HG03378 (cell line): ENCODE results near the gene SNCAIP.
"Not testable (repeated sequence)": the region's sequence is repeated elsewhere in the genome, so short reads cannot be mapped to it uniquely, and the experiment has no call there.

ENCODE experiments used
- ATAC-seq: cut with Tn5 transposase; IDR thresholded peaks from one replicate; pipeline ENCODE4 v1.9.1; 2021; ENCODE audit warnings: mild to moderate bottlenecking, moderate library complexity; ENCODE audit not compliant: unreplicated experiment

The SNCAIP gene

GRCh38 chr5:122457178-122457826 is 145.3 kb downstream of the SNCAIP start:
- no peak for ATAC-seq

- ATAC-seq = peak; percentile 71
These were observed 146.3 kb downstream of the SNCAIP start for GRCh38 chr5:122458278-122458872.

DNA sequence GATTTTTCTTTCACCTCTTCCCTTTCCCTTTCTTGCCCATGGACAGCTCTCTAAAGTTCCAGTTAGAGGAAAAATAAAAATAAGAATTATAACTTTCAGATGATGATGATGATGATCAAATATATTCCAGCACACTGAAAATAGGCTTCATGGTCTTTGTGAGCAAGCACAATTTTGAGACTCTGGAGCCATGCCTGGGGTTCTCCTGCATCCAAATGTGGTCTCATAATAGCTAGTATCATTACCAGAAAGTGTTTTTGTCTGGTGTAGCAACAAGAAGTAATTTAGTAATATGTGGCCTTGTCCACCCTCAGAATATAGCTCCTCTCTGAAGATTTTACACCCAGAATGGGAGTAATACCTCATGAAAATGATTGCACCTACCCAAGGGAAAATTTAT is 150.4 kb downstream of the SNCAIP start:
- no peak for ATAC-seq

DNA sequence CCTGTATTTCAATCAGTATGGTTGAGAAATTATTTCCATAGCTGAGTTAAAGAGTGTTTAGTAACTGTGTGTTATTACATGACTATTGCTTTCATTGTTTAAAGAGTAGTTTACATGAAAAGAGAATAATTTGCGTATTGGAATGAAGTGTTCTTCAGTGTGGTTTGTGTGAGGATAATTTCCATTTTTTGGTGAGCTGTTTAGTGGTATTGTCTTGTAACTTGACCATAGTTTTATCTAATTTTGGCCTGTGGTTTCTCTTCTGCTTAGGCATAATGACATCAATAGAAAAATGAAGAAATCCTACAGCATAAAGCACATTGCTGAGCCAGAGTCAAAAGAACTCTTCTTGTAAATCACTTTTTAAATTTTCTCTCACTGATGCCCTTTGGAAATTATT is 151.2 kb downstream of the SNCAIP start:
- ATAC-seq = no peak

GRCh38 chr5:122464191-122464590 is 152.2 kb downstream of the SNCAIP start:
- no peak for ATAC-seq

DNA sequence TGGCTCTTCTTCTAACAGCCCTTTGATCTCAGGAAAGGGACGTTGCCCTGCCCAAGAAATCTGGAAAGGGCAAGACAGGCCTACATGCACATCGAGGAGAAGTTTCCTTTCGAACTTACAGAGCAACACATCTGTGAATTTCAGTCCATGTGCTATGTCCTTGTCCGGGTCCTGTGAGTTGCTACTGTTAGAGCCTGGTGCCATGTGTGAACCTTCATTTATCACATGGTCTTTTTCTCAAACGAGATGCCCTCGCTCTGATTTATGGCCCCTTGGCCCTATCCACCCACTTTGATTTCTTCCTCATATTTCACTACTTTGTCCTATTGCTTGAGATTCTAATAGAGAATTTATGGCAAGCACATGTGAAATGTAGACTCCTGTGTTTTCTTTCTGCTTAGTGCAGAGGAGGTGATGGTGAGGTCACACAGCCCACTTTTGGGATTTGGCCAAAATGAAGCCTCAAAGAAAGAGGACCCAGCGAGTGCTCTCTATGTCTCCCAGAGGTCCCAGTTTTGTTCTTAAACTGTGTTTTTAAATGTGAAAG is 153.1 kb downstream of the SNCAIP start:
- ATAC-seq = no peak

DNA sequence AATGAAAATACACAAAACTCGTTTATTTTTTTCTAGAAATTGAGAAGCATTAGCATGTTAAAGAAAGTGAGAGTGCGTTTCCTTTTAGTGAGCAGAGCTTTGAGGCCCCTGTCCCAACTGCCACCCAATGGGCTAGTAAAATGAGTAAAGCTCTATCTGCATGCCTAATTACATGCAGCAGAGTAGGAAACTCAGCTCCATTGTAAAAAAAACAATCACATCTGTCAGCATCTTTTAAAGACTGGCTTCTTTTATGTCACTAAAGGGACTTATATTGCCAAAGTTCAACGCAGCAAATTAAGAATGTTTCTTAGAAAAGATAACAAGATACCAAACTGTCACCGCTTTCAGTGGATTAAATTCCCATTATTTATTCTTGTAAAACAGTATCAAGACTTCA is 154.0 kb downstream of the SNCAIP start:
- no peak for ATAC-seq

DNA sequence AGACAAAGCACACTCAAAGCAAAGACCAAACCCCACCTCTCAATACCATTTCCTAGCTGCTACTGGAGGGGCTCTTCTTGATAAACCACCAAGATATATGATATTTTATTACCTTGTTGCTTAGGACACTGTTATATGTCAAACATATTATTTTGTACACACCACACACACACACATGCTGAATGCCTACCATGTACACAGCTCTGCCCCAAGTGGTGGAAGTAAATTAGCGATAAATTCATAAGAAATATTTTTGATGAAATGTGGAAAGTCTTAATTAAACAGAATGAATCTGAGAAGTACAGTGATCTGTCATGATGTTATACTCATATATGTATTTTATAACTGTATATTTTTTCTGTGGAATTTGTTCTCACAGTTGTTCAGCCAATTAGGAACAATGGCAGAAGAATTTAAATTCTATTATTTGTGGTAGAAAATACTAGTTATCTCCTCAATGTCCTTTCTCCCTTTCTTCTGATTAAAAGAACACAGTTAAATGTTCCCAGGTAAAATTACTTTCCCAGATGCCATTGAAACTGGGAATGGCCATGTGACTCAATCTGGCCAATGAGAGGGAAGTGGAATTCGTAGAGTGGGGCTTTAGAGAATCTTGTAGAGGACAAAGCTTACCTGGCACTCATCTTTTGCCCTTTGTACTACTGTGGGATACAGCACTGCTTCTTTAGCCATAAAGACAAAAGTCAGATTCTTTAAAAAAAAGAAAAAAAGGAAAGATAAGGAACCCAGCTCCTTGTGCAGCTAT is 156.5 kb downstream of the SNCAIP start:
- ATAC-seq = no peak

DNA sequence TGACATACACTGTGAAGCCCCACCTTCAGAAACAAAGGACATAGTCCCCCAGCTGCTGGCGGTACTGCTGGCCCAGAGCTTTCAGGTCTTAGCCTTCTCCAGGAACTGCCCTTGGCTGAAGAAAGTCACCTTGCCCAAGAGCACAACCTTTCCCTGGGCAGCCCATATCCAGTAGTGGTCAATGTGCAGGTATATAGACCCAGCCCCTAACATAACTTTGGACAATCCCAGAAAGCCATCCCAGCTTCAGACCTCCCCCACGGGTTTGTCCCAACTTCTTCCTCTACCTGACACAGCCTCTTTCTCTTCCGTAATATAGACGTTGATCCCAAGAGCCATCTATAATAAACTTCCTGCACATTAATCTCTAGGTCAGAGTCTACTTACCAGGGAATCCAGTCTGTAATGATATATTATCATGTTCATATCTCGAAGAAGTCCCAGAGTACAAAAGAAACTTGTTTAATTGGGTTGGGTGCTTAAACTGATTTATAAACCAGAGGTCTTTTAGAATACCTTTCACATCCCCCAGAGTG is 157.4 kb downstream of the SNCAIP start:
- no peak for ATAC-seq

DNA sequence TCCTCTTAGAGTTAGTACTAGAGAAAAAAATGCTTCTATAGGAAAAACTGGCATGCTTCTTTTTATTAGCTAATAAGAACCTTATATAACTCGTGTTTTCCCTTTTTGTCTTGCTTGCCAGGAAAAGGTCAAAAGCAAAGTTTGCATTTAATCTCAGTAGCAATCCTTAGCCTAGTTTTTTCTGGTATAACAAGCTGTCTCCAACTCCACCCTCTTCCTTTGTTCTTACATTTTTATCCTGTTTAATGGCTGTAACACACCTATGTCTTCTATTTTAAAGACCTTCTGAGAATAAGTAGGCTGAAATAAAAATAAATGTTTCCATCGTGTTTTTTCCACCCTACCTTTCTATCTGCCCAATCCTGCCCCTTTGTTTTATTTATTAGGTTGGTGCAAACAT is 158.3 kb downstream of the SNCAIP start:
- ATAC-seq = no peak

DNA sequence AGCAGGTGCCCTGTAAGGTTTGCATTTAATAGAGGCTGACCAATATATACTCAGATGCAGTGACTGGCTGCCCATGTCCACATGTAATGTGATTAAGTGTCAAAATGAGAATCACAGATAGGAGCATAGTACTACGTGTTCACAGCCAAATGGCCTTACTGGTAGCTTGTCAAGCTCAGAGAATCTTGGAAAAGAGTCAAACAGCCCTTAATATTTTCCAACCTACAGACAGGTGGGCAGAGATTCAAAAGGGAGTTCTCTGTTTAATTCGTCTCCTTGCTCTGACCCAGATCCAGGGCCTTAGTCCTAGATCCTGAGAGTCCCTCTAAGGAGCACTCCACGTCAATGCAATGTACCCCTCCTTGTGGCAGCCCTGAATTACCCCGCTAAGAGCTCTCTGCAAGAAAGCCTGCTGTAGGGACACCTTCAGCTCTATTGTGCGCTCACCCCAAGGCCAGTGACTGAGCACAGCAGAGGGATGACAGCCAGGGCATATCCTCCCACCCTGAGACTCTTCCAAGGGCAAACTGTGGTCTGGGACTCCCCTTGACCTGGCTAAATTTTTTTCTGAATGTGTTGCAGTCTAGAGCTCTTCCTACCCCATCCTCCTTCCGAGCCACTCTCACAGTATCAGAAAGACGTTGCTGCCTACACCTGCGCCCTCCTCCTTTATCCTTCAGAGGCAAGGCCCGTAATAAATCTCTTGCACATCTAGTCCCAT is 159.2 kb downstream of the SNCAIP start:
- ATAC-seq = no peak

DNA sequence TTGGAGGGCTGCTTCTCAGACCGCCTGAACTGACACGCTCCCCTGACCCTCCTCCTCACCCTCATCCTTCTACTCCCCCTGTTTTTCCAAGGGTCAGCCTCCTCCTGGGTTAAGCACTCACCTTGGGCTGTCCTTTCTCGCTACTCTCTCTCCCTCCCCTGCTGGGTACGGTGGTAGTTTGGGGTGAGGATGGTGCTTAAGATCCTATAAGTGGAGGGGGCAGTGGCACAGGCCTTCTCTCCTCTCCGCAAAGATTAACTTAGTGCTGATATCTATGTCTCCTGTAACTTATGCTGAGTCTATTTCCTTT is 159.7 kb downstream of the SNCAIP start:
- no peak for ATAC-seq

GRCh38 chr5:122473138-122473843 is 161.3 kb downstream of the SNCAIP start:
- no peak for ATAC-seq

DNA sequence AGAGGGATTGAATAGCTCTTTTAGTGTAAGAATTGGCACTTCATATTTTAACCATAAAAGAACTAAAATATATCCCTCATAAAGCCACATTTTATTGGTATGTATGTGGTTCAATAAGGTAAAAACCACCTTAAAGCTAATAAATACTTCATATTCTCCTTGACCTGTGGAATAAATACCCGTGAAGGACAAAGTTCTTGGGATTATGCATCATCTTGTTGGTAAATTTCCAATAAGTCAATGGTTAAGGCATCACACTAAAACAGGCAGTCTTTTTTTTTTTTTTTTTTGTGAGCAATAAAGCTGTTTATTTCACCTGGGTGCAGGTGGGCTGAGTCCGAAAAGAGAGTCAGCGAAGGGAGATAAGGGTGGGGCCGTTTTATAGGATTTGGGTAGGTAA is 161.9 kb downstream of the SNCAIP start:
- ATAC-seq = no peak

DNA sequence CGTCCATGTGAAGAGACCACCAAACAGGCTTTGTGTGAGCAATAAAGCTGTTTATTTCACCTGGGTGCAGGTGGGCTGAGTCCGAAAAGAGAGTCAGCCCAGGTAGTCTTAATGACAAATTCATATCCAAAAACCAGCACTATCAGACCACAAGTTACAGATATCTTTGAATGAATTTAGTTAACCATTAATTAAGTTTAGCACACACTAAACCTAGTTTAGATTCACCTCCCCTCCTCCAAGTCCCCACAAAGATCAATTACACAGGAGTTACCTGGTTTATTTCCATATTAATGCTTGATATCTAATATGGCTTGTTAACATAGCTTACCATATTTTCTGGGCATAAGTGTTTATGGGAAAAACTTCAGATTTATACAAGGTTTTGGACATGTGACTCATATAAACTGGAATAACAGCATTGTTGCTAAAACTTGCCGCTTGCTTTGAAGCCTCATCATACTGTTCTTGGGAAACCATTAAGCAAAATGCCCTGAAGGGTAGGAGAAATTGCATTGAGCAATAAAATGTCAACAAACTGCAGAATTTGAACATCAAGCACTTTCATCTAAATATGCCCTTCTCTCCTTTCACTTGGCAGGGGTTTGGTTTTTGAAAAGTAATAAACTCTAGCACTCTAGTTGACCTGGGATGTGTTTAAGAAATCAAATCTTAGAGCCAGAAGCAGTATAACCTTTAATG is 166.9 kb downstream of the SNCAIP start:
- ATAC-seq = no peak

- ATAC-seq = no peak
These were observed 168.1 kb downstream of the SNCAIP start for GRCh38 chr5:122480146-122480545.

GRCh38 chr5:122484103-122484502 is 172.1 kb downstream of the SNCAIP start:
- no peak for ATAC-seq

- ATAC-seq = no peak
These were observed 173.2 kb downstream of the SNCAIP start for GRCh38 chr5:122485226-122485625.

DNA sequence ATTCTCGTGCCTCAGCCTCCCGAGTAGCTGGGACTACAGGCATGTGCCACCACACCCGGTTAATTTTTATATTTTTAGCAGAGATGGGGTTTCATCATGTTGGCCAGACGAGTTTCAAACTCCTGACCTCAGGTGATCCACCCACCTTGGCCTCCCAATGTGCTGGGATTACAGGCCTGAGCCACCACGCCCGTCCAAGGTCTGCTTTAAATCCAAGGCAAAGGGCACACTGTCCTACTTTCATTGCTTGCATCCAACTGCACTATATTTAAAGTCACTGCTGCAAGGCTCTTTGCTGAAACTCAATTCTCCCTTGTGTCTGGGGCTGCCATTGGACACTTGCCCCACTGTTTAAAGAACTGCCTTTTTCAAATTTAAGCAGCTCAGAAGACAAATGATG is 174.6 kb downstream of the SNCAIP start:
- not testable (repeated sequence) for ATAC-seq

GRCh38 chr5:122490718-122491117 is 178.7 kb downstream of the SNCAIP start:
- ATAC-seq = no peak
